CD4-positive, alpha-beta T cell (primary cell): ENCODE data around the gene GMEB2. TPM values are rescaled to one million over a fixed set of nuclear protein-coding genes. Genes with fewer than 3 reads are reported as not detected.

Source experiments
- ATAC-seq: fragments of 200-7000 bp; cut with Tn5 transposase; one replicate; pipeline ENCODE4 v1.10.0; 2022; ENCODE audit warnings: mild to moderate bottlenecking; ENCODE audit not compliant: poor library complexity
- CTCF ChIA-PET: fragments of 350-600 bp; sonication (Branson Sonifier 250); formaldehyde crosslinking; loops from one replicate; lab custom pipeline; 2021; ENCODE audit warnings: antibody characterized with exemption, inconsistent platforms; lab: Charles Lee
- POLR2A ChIA-PET: fragments of 350-600 bp; sonication (Branson Sonifier 250); formaldehyde crosslinking; loops from one replicate; lab custom pipeline; 2021; ENCODE audit warnings: antibody characterized with exemption, inconsistent platforms; lab: Charles Lee
- DNase-seq, 14 experiments: peaks; one replicate each; pipeline ENCODE4 v3.0.0-alpha.2; 2013 to 2020; ENCODE audit warnings: mixed read lengths in 2 of 14
- H3K27ac ChIP-seq, 2 donors: one replicate each; pipeline versions ENCODE4 v1.5.1 to v1.7.0; 2013; ENCODE audit warnings: low read length in 2 of 2, low read depth in 1 of 2, mild to moderate bottlenecking in 1 of 2
- H3K27me3 ChIP-seq, 2 experiments: 1 replicate in 1 of 2; 2 replicates in 1 of 2; pipeline versions ENCODE4 v1.6.1 to v1.7.0; 2013; ENCODE audit warnings: low read length in 2 of 2, control low read depth in 1 of 2, mild to moderate bottlenecking in 1 of 2, moderate library complexity in 1 of 2; ENCODE audit not compliant: insufficient read depth in 2 of 2, control insufficient read depth in 1 of 2
- H3K36me3 ChIP-seq: one replicate; pipeline ENCODE4 v1.6.1; 2013; ENCODE audit warnings: low read length, control low read depth; ENCODE audit not compliant: insufficient read depth
- H3K4me1 ChIP-seq: one replicate; pipeline ENCODE4 v1.6.1; 2013; ENCODE audit warnings: low read length, control low read depth; ENCODE audit not compliant: insufficient read depth
- H3K4me3 ChIP-seq: one replicate; pipeline ENCODE4 v1.5.1; 2013; ENCODE audit warnings: mild to moderate bottlenecking, low read length, moderate library complexity
- H3K9me3 ChIP-seq, 2 experiments: 1 replicate in 1 of 2; 2 replicates in 1 of 2; pipeline versions ENCODE4 v1.6.1 to v1.7.0; 2013; ENCODE audit warnings: low read length in 2 of 2, mild to moderate bottlenecking in 2 of 2, control low read depth in 1 of 2, moderate library complexity in 1 of 2; ENCODE audit not compliant: control insufficient read depth in 1 of 2, insufficient read depth in 1 of 2
- H3K27ac Mint-ChIP-seq: one replicate; pipeline ENCODE4 v1.8.0; 2020; ENCODE audit warnings: mixed read lengths
- H3K27me3 Mint-ChIP-seq: one replicate; pipeline ENCODE4 v1.8.0; 2021; ENCODE audit warnings: mixed read lengths
- H3K36me3 Mint-ChIP-seq: one replicate; pipeline ENCODE4 v1.8.0; 2021; ENCODE audit warnings: low read depth, mixed read lengths
- H3K4me1 Mint-ChIP-seq: one replicate; pipeline ENCODE4 v1.8.0; 2021; ENCODE audit warnings: low read depth, mixed read lengths
- H3K4me3 Mint-ChIP-seq: one replicate; pipeline ENCODE4 v1.8.0; 2020; ENCODE audit warnings: mild to moderate bottlenecking, mixed read lengths
- H3K9me3 Mint-ChIP-seq: one replicate; pipeline ENCODE4 v1.8.0; 2020; ENCODE audit warnings: mixed read lengths
- CTCF ChIP-seq: fragments of 200-600 bp; IDR thresholded peaks from one replicate; pipeline ENCODE4 v1.8.0; 2022; ENCODE audit warnings: antibody characterized with exemption, mild to moderate bottlenecking
- intact Hi-C, 2 experiments: fragments of 100-400 bp; cut with DNase I in 1 of 2; cut with micrococcal nuclease in 1 of 2; formaldehyde crosslinking; loops; one replicate each; pipeline versions ENCODE4 v1.15.1 to v1.9.0; 2023 to 2025; cut with DNase I, micrococcal nuclease
- total RNA-seq, 174 experiments: library from RNA in 2 of 174; stranded (reverse) in 2 of 174; gene quantifications; one replicate each; pipeline ENCODE4 v1.2.3 and lab custom pipeline; 2021 to 2026

The GMEB2 gene
- total RNA-seq, 2 experiments from 2014 or later = 32.9 to 34.0 TPM

DNA sequence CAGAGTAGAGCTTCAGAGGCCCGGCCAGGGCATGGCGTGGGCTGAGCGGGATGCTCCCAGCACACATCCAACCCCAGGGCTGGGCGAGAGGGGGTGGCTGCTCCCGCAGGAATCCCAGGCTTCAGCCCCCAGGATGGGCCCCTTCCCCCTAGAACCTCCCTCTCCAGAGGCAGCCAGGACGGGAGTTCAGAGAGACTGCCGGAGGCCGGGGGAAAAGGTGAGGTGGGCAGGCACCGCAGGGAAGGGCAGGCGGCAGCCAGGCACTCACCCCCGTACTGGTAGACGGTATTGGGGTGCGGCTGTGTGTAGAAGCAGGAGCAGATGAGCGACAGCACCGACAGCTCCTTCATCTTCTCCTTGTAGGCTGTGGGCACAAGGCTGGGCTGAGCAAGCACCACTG is 17.0 kb upstream of the GMEB2 start:
- intact Hi-C loops = loop anchor here (2.0 kb wide), 3 partner anchors 15 to 63 kb away; partner anchors contain the start of gene RTEL1 (in 1 of the 2)
- H3K27me3 ChIP-seq = no peaks in the 10 kb centered on the region
- peaks cover 11% of the 10 kb centered on the region for H3K36me3 ChIP-seq
- Mint-ChIP-seq H3K27me3 (peaks cover 4% of the 10 kb centered on the region), H3K36me3 (peaks cover 18% of the 10 kb centered on the region), H3K4me3 (peak overlapping the region; percentile 78), H3K4me1 (peaks cover 21% of the 10 kb centered on the region), H3K27ac (peak overlapping the region; percentile 73), H3K9me3 (no peaks in the 10 kb centered on the region)
- no peak for TF ChIP-seq CTCF
- peaks cover 25% of the 10 kb centered on the region for H3K4me1 ChIP-seq
- no peaks in the 10 kb centered on the region for H3K9me3 ChIP-seq
- H3K27ac ChIP-seq = no peak overlapping the region
- CTCF ChIA-PET = no interaction called here
- no peak for DNase-seq
- POLR2A ChIA-PET = interaction anchor here (0.8 to 3.1 kb wide), 3 partner anchors 8 to 17 kb away, joined by 3 to 32 read pairs (median 4); partner anchors contain the start of genes GMEB2 and RTEL1
- ATAC-seq = no peak
- H3K4me3 ChIP-seq = no peak overlapping the region

- no peak for TF ChIP-seq CTCF
- H3K36me3 ChIP-seq = peaks cover 11% of the 10 kb centered on the region
- H3K27me3 ChIP-seq = no peaks in the 10 kb centered on the region
- ATAC-seq = no peak
- intact Hi-C loops = loop anchor here (2.0 kb wide), 3 partner anchors 15 to 63 kb away; partner anchors contain the start of gene RTEL1 (in 1 of the 2)
- H3K9me3 ChIP-seq = no peaks in the 10 kb centered on the region
- peaks cover 24% of the 10 kb centered on the region for H3K4me1 Mint-ChIP-seq
- H3K4me3 ChIP-seq = no peak overlapping the region
- H3K4me1 ChIP-seq = peaks cover 29% of the 10 kb centered on the region
- ChIA-PET CTCF (no interaction called here), POLR2A (interaction anchor here (0.8 to 3.1 kb wide), 4 partner anchors 9 to 94 kb away, joined by 3 to 32 read pairs (median 16); partner anchors contain the start of genes GMEB2, LIME1, RTEL1 and SLC2A4RG)
- H3K4me3 Mint-ChIP-seq = peak overlapping the region; percentile 78
- H3K27me3 Mint-ChIP-seq = peaks cover 4% of the 10 kb centered on the region
- H3K27ac ChIP-seq = no peak overlapping the region
- peaks cover 19% of the 10 kb centered on the region for H3K36me3 Mint-ChIP-seq
- DNase-seq = no peak
- H3K9me3 Mint-ChIP-seq = no peaks in the 10 kb centered on the region
- peak overlapping the region; percentile 73 for H3K27ac Mint-ChIP-seq
These were observed 16.6 kb upstream of the GMEB2 start for GRCh38 chr20:63643499-63643898.

- H3K27me3 Mint-ChIP-seq = peaks cover 4% of the 10 kb centered on the region
- Histone ChIP-seq H3K4me1 (peaks cover 37% of the 10 kb centered on the region), H3K27me3 (no peaks in the 10 kb centered on the region), H3K36me3 (peaks cover 8% of the 10 kb centered on the region), H3K27ac (peak overlapping the region; percentile 52 to 53), H3K9me3 (no peaks in the 10 kb centered on the region), H3K4me3 (peak overlapping the region; percentile 24)
- intact Hi-C loops = loop anchor here (1.0 to 2.0 kb wide), 5 partner anchors 16 to 104 kb away; partner anchors contain the start of gene RTEL1 (in 1 of the 2)
- DNase-seq = peak in 2 of 14 experiments; percentile 27 to 62
- peak overlapping the region; percentile 73 for H3K27ac Mint-ChIP-seq
- POLR2A ChIA-PET = interaction anchor here (0.8 to 8.9 kb wide), 22 partner anchors 9 to 222 kb away, joined by 3 to 449 read pairs (median 10); partner anchors contain the start of genes ARFRP1, GMEB2, HELZ2 and LIME1
- no peak for ATAC-seq
- TF ChIP-seq CTCF = no peak
- peak overlapping the region; percentile 78 for H3K4me3 Mint-ChIP-seq
- peaks cover 22% of the 10 kb centered on the region for H3K36me3 Mint-ChIP-seq
- CTCF ChIA-PET = interaction anchor here (0.5 to 1.6 kb wide), 21 partner anchors 9 to 338 kb away, joined by 3 to 14 read pairs (median 4); partner anchors contain the start of genes ARFRP1, GMEB2, LIME1 and PRPF6
- H3K4me1 Mint-ChIP-seq = peaks cover 29% of the 10 kb centered on the region
- no peaks in the 10 kb centered on the region for H3K9me3 Mint-ChIP-seq
These were observed 15.8 kb upstream of the GMEB2 start for GRCh38 chr20:63642527-63643247.
